ENCODE data around the gene CPSF2.

DNA sequence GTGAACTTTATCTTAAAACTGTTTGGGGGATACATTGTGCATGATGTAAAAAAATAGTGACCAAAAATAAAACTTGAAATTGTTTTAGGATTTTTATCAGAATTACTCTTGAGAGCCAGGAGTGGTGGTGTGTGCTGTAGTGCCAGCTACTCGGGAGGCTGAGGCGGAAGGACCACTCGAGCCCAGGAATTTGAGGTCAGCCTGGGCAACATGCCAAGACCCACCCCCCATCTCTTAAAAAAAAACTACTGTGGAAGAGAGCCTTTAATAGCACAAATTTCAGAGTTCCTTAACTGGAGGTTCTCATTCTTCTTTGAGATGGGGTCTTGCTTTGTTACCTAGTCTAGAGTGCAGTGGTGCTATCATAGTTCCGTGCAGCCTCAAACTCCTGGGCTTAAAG, 21.5 kb downstream of the CPSF2 start:
- TF ChIP-seq POLR2A (IDR thresholded peaks at IDR 0.05), result no peak
- TF ChIP-seq CTCF (IDR thresholded peaks at IDR 0.05), result no peak

Data from Peyer's patch (tissue), 4 donors.